ENCODE measurements around the gene DAGLB.
"Not testable (repeated sequence)": the region's sequence is repeated elsewhere in the genome, so short reads cannot be mapped to it uniquely, and the experiment has no call there.

DAGLB gene

DNA sequence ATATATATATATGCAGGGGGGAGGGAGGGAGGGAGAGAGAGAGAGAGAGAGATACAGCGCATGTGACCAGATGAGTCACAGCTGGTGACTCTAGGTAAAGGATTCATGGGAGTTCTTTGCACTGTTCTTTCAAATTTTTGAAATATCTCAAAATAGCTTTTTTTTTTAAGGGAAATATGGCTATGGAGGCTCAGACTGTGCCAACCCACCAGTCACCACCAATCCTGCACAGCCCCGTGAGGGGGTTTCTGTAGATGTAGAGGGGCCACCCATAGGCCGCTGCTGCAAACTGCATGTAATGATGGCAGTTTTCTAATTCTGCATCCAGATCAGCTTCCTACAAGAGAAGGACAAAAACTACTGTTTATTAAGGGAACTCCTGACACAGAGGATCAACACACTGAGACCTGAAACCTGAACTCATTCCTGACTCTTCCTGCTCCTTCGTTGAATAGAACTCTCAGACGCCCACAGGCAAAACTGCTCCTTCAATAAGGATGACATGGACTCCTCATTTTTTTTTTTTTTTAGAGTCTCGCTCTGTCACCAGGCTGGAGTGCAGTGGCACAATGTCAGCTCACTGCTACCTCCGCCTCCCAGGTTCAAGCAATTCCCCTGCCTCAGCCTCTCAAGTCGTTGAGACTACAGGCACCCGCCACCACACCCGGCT, 17.3 kb downstream of the DAGLB start:
- no peak for DNase-seq (ENCODE audit: low read depth)

DNA sequence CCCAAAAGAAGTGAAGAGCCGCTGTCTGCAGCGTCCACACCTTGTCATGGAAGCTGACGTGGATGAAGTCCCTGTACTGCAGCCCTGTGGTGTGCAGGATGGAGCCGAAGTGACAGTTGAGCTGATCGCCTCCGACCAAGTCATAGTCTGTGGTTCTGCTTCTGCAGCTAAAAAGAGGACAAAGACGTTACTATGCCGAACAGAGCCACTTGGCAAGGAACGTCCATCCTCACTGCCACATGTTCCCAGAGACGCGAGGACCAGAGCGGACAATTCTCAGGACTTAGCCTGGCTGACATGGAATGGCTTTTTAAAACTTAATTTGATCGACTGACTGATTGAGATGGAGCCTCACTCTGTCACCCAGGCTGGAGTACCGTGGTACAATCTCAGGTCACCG, 21.8 kb downstream of the DAGLB start:
- DNase-seq (ENCODE audit: low read depth) = no peak

DNA sequence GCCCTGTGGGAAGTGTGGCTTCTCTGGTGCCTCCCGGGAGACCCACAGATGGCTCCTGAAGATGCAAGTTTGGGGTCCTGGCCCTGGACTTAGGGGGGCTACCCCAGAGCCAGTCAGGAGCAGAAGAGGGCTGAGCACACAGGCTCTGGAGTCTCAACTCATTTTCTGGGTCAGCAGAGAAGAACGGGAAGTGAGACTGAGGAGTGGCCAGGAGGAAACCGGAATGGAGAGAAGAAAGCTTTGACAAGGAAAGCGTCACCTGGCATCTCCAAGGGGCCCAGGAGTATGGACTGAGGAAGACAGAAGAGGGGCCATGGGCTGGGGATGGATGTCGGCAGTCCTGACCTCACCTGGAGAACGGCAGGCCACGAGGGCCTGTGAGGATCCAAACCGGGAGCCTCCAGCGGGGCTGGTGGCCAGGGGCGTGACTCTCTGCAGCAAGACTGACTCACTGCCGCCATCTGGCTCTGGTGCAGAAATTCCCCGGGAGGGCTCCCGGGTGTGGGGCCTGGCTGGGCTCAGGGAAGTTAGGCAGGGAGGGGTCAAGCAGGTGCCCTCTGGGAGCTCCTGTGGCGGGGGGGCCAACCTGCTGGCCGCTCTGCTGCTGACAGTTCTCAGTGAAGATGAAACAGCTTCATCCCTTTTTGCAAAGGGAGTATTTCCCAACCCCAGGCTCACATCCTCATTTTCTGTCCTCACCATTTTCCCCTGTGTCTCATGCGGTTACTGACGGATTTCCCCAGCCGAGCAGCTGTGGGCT, 23.6 kb downstream of the DAGLB start:
- no peak for DNase-seq (ENCODE audit: low read depth)

DNA sequence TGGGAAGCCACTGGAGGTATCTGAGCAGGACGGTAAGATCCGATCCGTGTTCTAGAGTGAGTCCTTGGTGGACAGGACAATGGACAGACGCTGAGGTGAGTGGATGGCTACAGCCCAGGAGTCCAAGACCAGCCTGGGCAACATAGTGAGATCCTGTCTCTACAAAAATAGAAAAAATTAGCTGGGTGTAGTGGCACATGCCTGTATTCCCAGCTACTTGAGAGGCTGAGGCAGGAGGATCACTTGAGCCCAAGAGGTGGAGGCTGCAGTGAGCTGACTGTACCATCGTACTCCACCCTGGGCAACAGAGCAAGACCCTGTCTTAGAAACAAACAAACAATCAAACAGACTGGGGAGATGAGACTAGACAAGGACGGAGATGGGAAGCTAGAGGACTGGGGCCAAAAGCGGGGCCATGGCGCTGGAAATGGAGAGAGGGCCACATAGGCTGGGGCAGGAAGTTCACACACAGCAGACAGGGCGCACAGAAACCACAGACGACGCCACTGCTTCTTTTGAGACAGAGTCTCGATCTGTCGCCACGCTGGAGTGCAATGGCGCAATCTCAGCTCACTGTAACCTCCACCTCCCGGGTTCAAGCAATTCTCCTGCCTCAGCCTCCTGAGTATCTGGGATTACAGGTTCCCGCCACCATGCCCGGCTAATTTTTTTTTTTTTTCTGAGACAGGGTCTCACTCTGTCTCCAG, 24.7 kb downstream of the DAGLB start:
- DNase-seq (ENCODE audit: low read depth) = no peak

DNA sequence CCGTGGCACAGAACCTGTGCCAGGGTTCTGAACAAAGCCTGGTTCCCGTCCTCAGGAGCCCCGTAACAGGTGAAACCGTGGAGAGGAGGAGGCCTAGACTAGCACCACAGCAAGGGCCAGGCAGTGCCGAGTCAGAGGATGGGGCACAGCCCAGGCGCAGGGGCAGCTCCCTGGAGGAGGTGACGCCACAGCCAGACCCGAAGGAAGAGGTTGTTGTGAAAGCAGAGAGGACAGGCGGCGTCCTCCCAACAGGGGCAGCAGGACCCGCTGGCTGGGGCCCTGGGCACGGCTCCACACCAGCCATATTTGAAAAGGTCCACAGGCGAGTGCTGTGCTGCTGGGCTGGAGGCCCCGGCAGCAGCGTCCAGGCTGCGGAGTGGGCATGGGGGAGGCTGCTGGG, 25.7 kb downstream of the DAGLB start:
- DNase-seq (ENCODE audit: low read depth) = no peak

DNA sequence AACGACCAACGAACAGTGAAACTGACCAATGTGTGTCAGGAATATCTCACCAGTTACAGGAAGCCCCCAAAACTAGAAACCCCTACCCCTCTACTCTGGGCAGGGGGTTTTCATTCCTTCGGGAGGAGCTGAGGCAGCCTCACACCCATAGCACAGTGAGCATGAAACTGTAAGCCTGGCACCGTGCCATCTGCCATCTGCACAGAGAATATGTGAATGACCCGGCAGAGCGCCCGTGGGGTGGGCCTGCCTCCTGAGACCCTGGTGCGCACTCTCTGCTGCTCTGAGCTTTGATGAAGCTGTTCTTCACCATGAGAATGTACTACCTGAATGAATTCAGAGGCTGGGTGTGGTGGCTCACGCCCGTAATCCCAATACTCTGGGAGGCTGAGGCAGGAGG, 27.1 kb downstream of the DAGLB start:
- DNase-seq (ENCODE audit: low read depth) = no peak

DNA sequence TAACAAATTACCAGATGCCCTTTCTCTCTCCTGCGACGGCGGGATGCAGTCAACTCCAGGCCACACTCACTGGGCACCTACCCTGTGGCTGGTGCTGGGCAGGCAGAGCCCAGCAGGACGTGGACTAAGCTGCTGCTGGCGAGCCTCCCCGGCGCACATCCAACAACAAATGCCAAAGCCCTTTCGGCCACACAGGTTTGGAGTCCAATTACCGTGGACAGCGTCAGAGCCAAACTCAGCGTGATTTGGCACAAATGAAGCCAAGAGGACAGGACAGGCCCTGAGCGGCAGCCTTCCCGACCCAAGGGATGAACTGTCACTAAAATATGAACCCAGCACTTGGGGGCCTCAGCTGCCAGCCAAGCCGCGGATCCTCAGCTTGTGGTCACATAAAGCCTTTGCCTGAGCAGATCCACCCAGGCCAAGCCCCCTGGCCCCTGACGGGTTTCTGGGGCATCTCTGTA, 28.4 kb downstream of the DAGLB start:
- no peak for DNase-seq (ENCODE audit: low read depth)

DNA sequence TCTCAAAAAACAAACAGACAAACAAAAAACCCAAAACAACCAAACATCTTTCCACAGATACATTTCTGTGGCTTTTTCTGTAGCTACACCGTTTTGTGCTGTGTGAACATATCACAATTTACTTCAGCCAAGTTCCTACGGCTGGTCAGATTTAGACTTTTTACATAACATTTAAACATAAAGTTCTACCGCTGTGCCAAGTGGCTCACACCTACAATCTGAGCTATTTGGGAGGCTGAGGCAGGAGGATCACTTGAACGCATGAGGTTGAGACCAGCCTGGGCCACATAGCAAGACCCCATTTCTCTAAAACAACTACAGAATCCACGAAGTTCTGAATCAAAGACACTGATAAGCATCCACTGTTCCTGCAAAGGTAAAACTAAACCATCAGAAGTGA, 30.3 kb downstream of the DAGLB start:
- DNase-seq (ENCODE audit: low read depth) = no peak

DNA sequence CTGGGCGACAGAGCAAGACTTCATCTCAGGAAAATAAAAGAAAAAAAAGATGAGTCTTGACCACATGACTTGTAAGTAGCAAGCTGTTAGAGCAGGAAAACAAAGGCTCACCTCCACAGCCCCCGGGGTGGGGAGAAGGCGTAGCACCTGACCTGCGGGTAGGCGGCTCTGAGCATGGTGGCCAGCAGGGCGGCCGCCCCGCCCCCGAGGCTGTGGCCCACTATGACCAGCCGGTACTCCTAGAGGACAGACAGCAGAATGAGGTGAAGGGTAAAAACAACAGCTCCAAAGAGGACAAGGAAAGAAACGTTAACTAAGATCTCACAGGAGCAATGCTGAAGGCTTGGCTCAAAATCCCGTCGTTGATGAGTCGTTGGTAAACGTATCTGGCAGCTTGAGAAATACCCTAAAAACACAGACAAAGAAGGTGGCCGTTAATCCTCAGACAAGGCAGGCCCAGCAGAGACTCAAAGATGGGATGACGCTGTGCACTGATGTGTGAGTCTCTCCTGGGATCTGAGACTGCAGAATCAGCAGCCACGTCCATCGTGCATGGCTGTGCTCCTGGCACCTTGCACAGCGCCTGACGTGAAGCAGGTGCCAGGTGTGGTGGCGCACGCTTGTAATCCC, 31.1 kb downstream of the DAGLB start:
- no peak for DNase-seq (ENCODE audit: low read depth)

DNA sequence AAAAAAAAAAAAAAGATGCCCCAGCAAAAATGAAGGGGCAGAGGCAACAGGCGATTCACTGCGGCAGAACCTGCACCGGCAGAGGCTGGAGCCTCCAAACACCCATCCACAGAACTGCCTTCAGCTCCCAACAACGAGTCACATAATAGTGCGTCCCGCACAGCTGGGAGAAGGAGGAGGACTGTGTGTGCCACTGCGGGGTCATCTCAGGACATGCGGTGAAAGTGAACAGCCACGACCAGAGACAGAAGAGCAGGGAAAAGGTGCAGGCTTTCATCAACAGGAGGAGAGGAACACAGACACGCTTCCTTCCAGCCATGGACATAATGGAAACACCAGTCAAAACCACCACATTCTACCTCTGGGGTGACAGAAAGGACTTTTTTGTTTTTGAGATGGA, 34.1 kb downstream of the DAGLB start:
- DNase-seq (ENCODE audit: low read depth) = no peak

DNA sequence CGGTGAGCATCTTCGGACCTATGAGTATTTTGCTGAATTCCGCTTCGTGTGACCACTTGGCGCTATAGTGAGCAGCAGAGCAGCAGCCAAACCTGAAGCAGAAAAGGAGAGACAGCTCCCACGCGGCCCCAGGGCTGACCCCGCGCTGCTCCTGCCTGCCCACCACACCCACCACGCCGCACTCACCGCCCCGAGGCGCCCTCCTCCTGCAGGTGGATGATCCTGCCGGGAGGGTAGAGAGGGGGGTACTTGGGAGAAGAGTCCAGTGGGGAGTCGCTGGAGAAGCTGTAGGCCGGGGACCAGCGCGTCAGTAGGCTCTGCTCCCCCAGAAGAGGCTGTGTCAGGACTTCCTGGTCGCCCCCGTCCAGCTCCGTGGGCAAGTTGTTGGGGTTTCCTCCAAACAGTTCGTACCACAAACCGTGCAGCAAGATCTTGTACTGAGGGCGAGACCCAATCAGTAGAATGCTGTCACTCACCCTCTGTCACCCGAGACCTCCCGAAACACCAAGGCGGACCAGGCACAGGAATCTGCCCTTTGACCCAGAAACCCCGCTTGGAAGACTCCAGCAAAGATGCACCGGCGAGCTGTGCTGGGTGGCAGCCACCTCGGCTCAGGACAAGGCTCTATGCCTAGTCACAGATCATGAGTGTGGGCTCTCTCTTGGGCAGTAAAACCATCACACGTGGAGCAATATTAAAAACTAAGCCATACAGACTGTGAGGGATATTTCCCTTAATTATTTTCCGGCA, 37.6 kb downstream of the DAGLB start:
- DNase-seq (ENCODE audit: low read depth) = no peak

DNA sequence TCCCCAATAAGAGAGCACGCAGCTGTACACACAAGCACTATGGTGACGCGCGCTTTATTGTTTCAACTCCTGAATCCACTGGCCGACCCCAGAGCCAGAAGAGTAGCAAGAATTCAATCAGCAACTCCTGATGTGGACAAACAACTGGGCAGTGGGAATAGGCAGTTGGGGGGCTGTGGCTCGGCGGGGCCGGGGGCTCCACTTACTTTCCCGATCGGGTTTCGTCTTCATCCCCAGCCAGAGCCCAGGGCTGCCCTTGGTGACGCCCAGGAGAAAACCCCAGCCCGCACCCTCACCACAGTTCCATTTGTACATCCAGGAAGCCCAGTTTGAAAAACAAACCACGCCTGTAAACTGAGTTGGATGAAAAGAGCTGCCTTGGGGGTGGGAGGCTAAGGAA, 38.7 kb downstream of the DAGLB start:
- no peak for DNase-seq (ENCODE audit: low read depth)

DNA sequence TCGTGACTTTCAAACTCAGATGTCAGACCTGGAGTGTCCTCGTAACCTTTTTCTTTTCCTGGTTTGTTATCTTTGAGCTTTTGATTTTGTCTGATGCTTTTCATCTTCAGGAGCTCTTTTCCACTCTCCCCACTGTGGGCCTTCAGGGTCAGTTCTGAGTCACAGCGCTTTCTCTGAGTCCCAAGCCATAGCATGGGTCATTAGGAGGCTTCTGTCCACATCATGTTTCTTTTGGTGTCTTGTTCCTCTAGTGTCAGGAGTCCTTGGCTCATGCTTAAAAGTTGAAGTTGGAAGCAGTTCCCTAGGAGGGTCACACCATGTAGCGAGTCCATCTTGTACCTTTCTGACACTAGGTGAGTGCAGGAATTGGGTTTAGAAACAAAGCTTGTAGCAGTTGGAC, 40.3 kb downstream of the DAGLB start:
- DNase-seq (ENCODE audit: low read depth) = no peak

DNA sequence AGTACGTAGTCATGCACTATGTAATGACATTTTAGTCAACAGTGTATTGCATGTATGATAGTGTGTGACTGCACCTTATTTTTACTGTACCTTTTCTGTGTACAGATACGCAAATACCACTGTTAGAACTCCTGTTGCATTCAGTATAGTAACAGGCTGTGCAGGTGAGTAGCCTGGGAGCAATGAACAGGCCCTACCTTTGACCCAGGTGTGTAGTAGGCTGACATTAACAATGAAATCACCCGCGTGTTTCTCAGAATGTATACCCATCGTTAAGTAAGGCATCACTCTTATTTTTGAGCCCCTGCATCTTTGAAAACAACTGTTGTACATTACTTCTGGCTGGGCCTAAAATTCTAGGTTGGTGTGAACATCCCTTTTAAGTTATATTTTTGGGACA, 41.6 kb downstream of the DAGLB start:
- DNase-seq (ENCODE audit: low read depth) = no peak

DNA sequence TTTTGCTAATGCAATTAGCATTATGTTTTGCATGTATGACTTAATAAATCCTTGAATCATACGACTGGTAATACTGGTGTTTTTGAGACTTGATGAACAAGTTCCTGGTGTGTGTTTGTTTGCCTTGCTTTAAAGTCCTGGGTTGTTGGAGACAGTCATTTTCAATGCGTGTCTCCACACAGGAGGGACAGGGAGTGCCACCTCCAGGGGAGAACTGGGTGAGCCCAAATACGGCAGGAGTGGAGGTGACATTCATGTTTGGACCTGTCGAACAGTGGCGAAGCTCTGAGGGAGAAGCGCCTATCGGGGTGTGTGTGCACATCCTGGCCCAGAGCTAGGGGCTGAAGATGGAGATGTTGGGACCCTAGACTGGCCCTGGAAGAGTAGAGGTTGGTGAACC, 43.8 kb downstream of the DAGLB start:
- DNase-seq (ENCODE audit: low read depth) = no peak

DNA sequence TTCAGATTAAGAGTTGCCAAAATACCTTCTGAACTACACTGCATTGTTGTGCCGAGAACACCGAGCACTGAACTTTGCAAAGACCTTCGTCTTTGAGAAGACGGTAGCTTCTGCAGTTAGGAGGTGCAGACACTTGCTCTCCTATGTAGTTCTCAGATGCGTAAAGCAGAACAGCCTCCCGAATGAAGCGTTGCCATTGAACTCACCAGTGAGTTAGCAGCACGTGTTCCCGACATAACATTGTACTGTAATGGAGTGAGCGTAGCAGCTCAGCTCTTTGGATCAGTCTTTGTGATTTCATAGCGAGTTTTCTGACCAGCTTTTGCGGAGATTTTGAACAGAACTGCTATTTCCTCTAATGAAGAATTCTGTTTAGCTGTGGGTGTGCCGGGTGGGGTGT, 45.0 kb downstream of the DAGLB start:
- DNase-seq (ENCODE audit: low read depth) = no peak

DNA sequence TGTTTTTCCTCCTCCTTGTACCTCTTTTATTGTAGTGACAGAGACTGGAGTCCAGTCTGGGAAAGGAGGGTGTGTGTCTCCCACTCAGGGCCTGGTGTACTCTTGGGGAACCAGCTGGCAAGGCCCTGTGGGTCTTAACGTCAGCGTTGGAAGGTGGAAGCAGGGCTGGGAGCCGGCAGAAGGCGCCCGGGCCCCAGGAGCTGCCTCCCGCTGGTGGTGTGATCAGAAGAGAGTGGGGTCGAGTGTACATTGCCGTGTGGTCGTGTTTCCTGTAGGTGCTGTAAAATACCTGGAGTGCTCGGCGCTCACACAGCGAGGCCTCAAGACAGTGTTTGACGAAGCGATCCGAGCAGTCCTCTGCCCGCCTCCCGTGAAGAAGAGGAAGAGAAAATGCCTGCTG, 45.7 kb downstream of the DAGLB start:
- no peak for DNase-seq (ENCODE audit: low read depth)

DNA sequence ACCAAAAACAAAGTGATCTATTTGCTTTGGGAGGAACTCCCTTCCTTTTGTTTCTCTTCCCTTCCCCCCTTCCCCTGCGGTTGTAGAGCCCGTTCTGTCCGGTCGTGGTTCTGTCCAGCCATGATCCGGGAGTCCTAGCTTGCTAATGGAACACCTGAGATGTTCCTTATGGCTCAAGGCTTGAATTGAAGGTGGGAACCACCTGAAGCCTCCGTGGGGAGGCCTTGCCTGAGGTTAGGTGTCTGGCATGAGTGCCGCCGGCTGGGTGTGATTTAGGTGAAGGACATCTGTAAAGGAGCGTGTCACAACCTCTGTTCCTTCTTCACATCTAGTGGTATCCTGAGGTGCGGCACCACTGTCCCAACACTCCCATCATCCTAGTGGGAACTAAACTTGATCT, 46.2 kb downstream of the DAGLB start:
- DNase-seq (ENCODE audit: low read depth) = no peak

DNA sequence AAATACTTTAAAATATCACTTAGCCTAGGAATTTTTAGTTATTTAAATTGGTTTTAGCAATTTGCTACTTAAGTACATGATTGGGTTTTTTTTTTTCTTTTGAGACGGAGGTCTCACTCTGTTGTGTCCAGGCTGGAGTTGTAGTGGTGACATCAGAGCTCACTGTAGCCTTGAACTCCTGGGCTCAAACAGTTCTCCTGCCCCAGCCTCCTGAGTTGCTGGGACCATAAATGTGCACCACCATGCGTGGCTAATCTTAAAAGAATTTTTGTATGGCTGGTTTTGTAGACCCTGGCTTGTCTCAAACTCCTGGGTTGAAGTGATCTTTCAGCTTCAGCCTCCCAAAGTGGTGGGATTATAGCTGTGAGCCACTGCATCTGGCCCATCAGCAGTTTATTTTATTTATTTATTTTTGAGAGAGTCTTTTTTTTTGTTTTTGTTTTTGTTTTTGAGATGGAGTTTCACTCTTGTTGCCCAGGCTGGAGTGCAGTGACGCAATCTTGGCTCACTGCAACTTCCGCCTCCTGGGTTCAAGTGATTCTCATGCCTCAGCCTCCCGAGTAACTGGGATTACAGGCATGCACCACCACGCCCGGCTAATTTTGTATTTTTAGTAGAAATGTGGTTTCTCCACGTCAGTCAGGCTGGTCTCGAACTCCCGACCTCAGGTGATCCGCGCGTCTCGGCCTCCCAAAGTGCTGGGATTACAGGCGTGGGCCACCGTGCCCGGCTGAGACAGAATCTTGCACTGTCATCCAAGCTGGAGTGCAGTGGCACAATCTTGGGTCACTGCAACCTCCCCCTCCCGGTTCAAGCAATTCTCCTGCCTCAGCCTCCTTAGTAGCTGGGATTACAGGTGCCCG, 47.3 kb downstream of the DAGLB start:
- not testable (repeated sequence) for DNase-seq (ENCODE audit: low read depth)

DNA sequence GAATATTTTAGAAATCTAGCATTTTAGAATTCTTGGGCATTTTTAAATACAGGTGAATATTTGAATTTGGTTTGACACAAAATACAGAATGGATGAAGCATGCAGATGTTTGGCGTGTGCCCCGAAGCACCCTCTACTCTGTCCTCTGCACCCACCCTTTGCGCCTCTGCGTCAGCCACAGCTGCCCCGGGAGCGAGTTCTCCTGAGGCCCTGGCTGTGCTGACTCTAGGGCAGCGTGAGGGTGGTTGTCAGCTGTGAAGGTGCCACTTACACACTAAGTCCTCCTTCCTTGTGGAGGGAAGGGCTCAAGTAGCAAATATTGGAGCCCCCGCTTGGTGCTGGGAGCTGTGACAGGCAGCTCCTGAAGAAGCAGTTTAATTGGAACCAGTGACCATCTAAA, 48.4 kb downstream of the DAGLB start:
- no peak for DNase-seq (ENCODE audit: low read depth)

DNA sequence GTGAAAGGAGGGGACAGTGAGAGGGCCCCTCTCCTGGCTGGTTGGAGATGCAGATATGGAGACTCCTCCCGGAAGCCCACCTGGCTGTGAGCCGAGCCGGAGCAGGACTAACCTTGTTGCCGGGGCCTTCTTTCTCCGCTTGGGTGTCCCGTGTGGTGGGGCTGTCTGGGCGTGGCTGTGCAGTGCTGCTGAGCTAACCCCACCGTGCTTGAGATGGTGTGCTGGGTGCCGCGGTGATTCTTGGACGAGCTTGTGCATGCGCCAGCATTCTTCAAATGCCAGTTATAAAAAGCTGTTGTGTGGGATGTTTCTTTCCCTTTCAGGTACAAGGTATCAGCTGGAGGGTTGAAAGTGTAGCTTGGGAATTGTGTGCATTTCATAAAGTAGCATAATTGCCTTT, 48.8 kb downstream of the DAGLB start:
- no peak for DNase-seq (ENCODE audit: low read depth)

Data from activated T-cell treated with anti-CD3 and anti-CD28 coated beads for 24 hours (primary cell).